ENCODE data around the gene NMRAL1.

GRCh38 chr16:4431023-4431422, 43.4 kb downstream of the NMRAL1 start:
- TF ChIP-seq CTCF (IDR thresholded peaks at IDR 0.05; ENCODE audit: low read depth, low read length) (no peak), MAX (IDR thresholded peaks at IDR 0.05; ENCODE audit: low read depth, low read length) (no peak), POLR2A (IDR thresholded peaks at IDR 0.05; ENCODE audit: extremely low read depth, insufficient read length) (no peak), MYC (IDR thresholded peaks at IDR 0.05; ENCODE audit: low read depth, low read length) (no peak)
